H1 (cell line): ENCODE data around the gene TMEM203. TPM values are rescaled to one million over a fixed set of nuclear protein-coding genes. Genes with fewer than 3 reads are reported as not detected.

ENCODE experiments used
- CTCF ChIA-PET: fragments of 300-600 bp; sonication (Branson Sonifier 250); formaldehyde crosslinking; loops from one replicate; lab custom pipeline; 2021; ENCODE audit not compliant: partially characterized antibody; lab: Charles Lee
- POLR2A ChIA-PET: fragments of 300-600 bp; sonication (Branson Sonifier 250); formaldehyde crosslinking; loops from one replicate; lab custom pipeline; 2021; ENCODE audit warnings: inconsistent platforms; ENCODE audit not compliant: partially characterized antibody; lab: Charles Lee
- DNase-seq, 2 experiments: peaks; one replicate each; pipeline versions ENCODE4 v3.0.0 to v3.0.0-alpha.2; 2010 to 2022; ENCODE audit warnings: low spot score in 2 of 2, low read depth in 1 of 2, mixed read lengths in 1 of 2
- FAIRE-seq: peaks from 2 replicates; lab custom pipeline; 2011; peaks lifted over from hg19 to GRCh38; lab: Jason Lieb, UNC
- H2AFZ ChIP-seq: 2 replicates; pipeline ENCODE4 v1.8.1; 2012; ENCODE audit warnings: low read length, inconsistent platforms
- H2AK5ac ChIP-seq: 2 replicates; pipeline ENCODE4 v1.6.1; 2013; ENCODE audit warnings: low read depth, low read length
- H2BK120ac ChIP-seq: replicated peaks from 2 replicates; pipeline ENCODE3; 2013; ENCODE audit warnings: low read depth, low read length, inconsistent platforms
- H2BK12ac ChIP-seq: 2 replicates; pipeline ENCODE4 v1.6.1; 2013; ENCODE audit warnings: low read depth, low read length
- H2BK15ac ChIP-seq: 2 replicates; pipeline ENCODE4 v1.6.1; 2013; ENCODE audit warnings: low read length
- H2BK20ac ChIP-seq: 2 replicates; pipeline ENCODE4 v1.6.1; 2013; ENCODE audit warnings: low read length
- H2BK5ac ChIP-seq: 2 replicates; pipeline ENCODE4 v1.6.1; 2013; ENCODE audit warnings: low read depth, low read length
- H3K14ac ChIP-seq: 2 replicates; pipeline ENCODE4 v1.6.1; 2013; ENCODE audit warnings: inconsistent platforms; ENCODE audit not compliant: insufficient read length
- H3K18ac ChIP-seq: 2 replicates; pipeline ENCODE4 v1.6.1; 2013; ENCODE audit warnings: low read length; ENCODE audit errors: extremely low read depth
- H3K23ac ChIP-seq: 2 replicates; pipeline ENCODE4 v1.6.1; 2013; ENCODE audit warnings: inconsistent platforms; ENCODE audit not compliant: insufficient read length
- H3K23me2 ChIP-seq: 2 replicates; pipeline ENCODE4 v1.6.1; 2013; ENCODE audit warnings: low read depth, low read length
- H3K27ac ChIP-seq: 2 replicates; pipeline ENCODE4 v1.6.1; 2011; ENCODE audit warnings: low read depth, low read length, inconsistent platforms
- H3K27me3 ChIP-seq, 4 experiments: replicated peaks in 1 of 4; 1 replicate in 1 of 4; 2 replicates in 3 of 4; pipeline versions ENCODE4 v1.6.1 to v1.8.1; 2011 to 2013; ENCODE audit warnings: low read length in 3 of 4, mild to moderate bottlenecking in 3 of 4, inconsistent platforms in 2 of 4, mixed read lengths in 2 of 4, moderate library complexity in 1 of 4; ENCODE audit not compliant: control insufficient read depth in 3 of 4, insufficient read depth in 3 of 4; ENCODE audit errors: extremely low read depth in 1 of 4
- H3K36me3 ChIP-seq, 4 experiments: 2 replicates each; pipeline versions ENCODE4 v1.6.1 to v1.8.1; 2011 to 2013; ENCODE audit warnings: mild to moderate bottlenecking in 4 of 4, low read length in 3 of 4, moderate library complexity in 2 of 4, control low read depth in 1 of 4, inconsistent platforms in 1 of 4; ENCODE audit not compliant: insufficient read depth in 4 of 4, control insufficient read depth in 2 of 4
- H3K4ac ChIP-seq: replicated peaks from 2 replicates; pipeline ENCODE3; 2013; ENCODE audit warnings: low read length, low read depth, mixed read lengths, inconsistent platforms; ENCODE audit not compliant: insufficient read length
- H3K4me1 ChIP-seq, 4 experiments: replicated peaks in 1 of 4; 1 replicate in 1 of 4; 2 replicates in 3 of 4; pipeline versions ENCODE4 v1.6.1 to v1.8.1; 2011 to 2013; ENCODE audit warnings: low read length in 3 of 4, inconsistent platforms in 2 of 4, mixed read lengths in 1 of 4; ENCODE audit not compliant: insufficient read depth in 4 of 4, control insufficient read depth in 3 of 4
- H3K4me2 ChIP-seq, 2 experiments: 2 replicates each; pipeline versions ENCODE4 v1.6.1 to v1.8.1; 2011 to 2013; ENCODE audit warnings: low read depth in 2 of 2, low read length in 2 of 2, control low read depth in 1 of 2, inconsistent platforms in 1 of 2, mild to moderate bottlenecking in 1 of 2; ENCODE audit not compliant: insufficient read depth in 1 of 2
- H3K4me3 ChIP-seq, 4 experiments: fragments of 200-600, 300-600 bp in 1 of 4; sonication (generic), shearing (Covaris generic), sonication (Bioruptor Twin) in 1 of 4; 2 replicates each; pipeline versions ENCODE4 v1.5.1 to v1.8.1; 2011 to 2016; ENCODE audit warnings: low read length in 4 of 4, low read depth in 3 of 4, control low read depth in 2 of 4, inconsistent platforms in 2 of 4, mild to moderate bottlenecking in 2 of 4, mixed read lengths in 1 of 4, moderate library complexity in 1 of 4; ENCODE audit not compliant: insufficient read depth in 2 of 4; ENCODE audit errors: extremely low read depth in 1 of 4
- H3K56ac ChIP-seq: replicated peaks from 2 replicates; pipeline ENCODE3; 2013; ENCODE audit warnings: low read depth, mild to moderate bottlenecking, mixed read lengths, low read length, inconsistent platforms; ENCODE audit not compliant: insufficient read length
- H3K79me1 ChIP-seq: 2 replicates; pipeline ENCODE4 v1.6.1; 2013; ENCODE audit warnings: low read depth, low read length, control low read depth
- H3K79me2 ChIP-seq, 2 experiments: 2 replicates each; pipeline versions ENCODE4 v1.6.1 to v1.8.1; 2012 to 2013; ENCODE audit warnings: low read length in 2 of 2, mild to moderate bottlenecking in 2 of 2, inconsistent platforms in 1 of 2; ENCODE audit not compliant: insufficient read depth in 2 of 2, control insufficient read depth in 1 of 2
- H3K9ac ChIP-seq, 4 experiments: replicated peaks in 1 of 4; 1 replicate in 1 of 4; 2 replicates in 3 of 4; pipeline versions ENCODE4 v1.6.1 to v1.8.1; 2011 to 2013; ENCODE audit warnings: low read depth in 3 of 4, low read length in 3 of 4, control low read depth in 2 of 4, mild to moderate bottlenecking in 2 of 4, moderate library complexity in 2 of 4, inconsistent platforms in 1 of 4; ENCODE audit errors: extremely low read depth in 1 of 4
- H3K9me3 ChIP-seq, 2 experiments: 2 replicates each; pipeline versions ENCODE4 v1.6.1 to v1.8.1; 2012 to 2013; ENCODE audit warnings: mild to moderate bottlenecking in 2 of 2, moderate library complexity in 2 of 2, control low read depth in 1 of 2, inconsistent platforms in 1 of 2, low read depth in 1 of 2, low read length in 1 of 2, mixed read lengths in 1 of 2; ENCODE audit not compliant: insufficient read depth in 2 of 2
- H4K20me1 ChIP-seq, 2 experiments: replicated peaks in 1 of 2; 2 replicates each; pipeline versions ENCODE3 to v1.8.1; 2011 to 2013; ENCODE audit warnings: inconsistent platforms in 2 of 2, low read length in 2 of 2, mild to moderate bottlenecking in 1 of 2; ENCODE audit not compliant: insufficient read depth in 2 of 2, control insufficient read depth in 1 of 2
- H4K5ac ChIP-seq: 2 replicates; pipeline ENCODE4 v1.6.1; 2013; ENCODE audit warnings: low read length, low read depth, mixed read lengths, inconsistent platforms; ENCODE audit not compliant: insufficient read length
- H4K8ac ChIP-seq: 2 replicates; pipeline ENCODE4 v1.8.0; 2013; ENCODE audit warnings: mild to moderate bottlenecking, moderate library complexity, low read length, inconsistent platforms; ENCODE audit not compliant: insufficient read depth; ENCODE audit errors: extremely low read depth
- H4K91ac ChIP-seq: replicated peaks from 2 replicates; pipeline ENCODE3; 2013; ENCODE audit warnings: low read length, mixed read lengths, inconsistent platforms; ENCODE audit not compliant: insufficient read length
- ASH2L ChIP-seq: fragments of 200-600, 300-600 bp; sonication (generic); IDR thresholded peaks from one replicate; pipeline ENCODE4 v1.7.1; 2017; ENCODE audit warnings: low read length
- BRCA1 ChIP-seq: IDR thresholded peaks from 2 replicates; pipeline ENCODE4 v1.6.1; 2012; ENCODE audit warnings: low read depth, low read length, improper control_type of control experiment
- E2F6 ChIP-seq: IDR thresholded peaks from 2 replicates; pipeline ENCODE4 v1.6.1; 2012; ENCODE audit warnings: inconsistent platforms
- POU5F1 ChIP-seq: IDR thresholded peaks from 2 replicates; pipeline ENCODE4 v1.6.1; 2011; ENCODE audit warnings: low read depth, mild to moderate bottlenecking, low read length, moderate library complexity
- RAD21 ChIP-seq, 2 experiments: IDR thresholded peaks in 1 of 2; conservative IDR thresholded peaks in 1 of 2; 2 replicates each; pipeline ENCODE4 v1.6.1; 2011; ENCODE audit warnings: low read depth in 2 of 2, low read length in 2 of 2, improper control_type of control experiment in 1 of 2, inconsistent platforms in 1 of 2, mild to moderate bottlenecking in 1 of 2, moderate library complexity in 1 of 2
- RBBP5 ChIP-seq: IDR thresholded peaks from 2 replicates; pipeline ENCODE4 v1.7.1; 2012; ENCODE audit warnings: low read depth, mild to moderate bottlenecking, inconsistent platforms, low read length, moderate library complexity, borderline replicate concordance
- TAF1 ChIP-seq: IDR thresholded peaks from 2 replicates; pipeline ENCODE4 v1.6.1; 2011; ENCODE audit warnings: mild to moderate bottlenecking, low read depth, low read length
- TBP ChIP-seq: IDR thresholded peaks from 2 replicates; pipeline ENCODE4 v1.6.1; 2011; ENCODE audit warnings: low read depth, low read length, improper control_type of control experiment
- TCF12 ChIP-seq: IDR thresholded peaks from 2 replicates; pipeline ENCODE4 v1.6.1; 2011; ENCODE audit warnings: low read depth, mild to moderate bottlenecking, low read length
- ZNF274 ChIP-seq: IDR thresholded peaks from 2 replicates; pipeline ENCODE4 v1.7.0; 2012; ENCODE audit warnings: low read length, borderline replicate concordance; ENCODE audit errors: extremely low read depth
- WGBS, 2 experiments: shearing (Covaris generic) in 1 of 2; methylation state at CpG; one replicate each; pipeline versions ENCODE4 v1.1.6 to v1.1.7; 2013 to 2015; ENCODE audit warnings: low lambda C conversion rate in 2 of 2, mixed read lengths in 2 of 2, inconsistent platforms in 1 of 2, low coverage in 1 of 2, missing lambda C conversion rate in 1 of 2; ENCODE audit not compliant: insufficient replicate concordance in 2 of 2, insufficient coverage in 1 of 2, insufficient read length in 1 of 2; ENCODE audit errors: extremely low coverage in 1 of 2, missing lambda C conversion rate in 1 of 2; 5-methylcytosine and 5-hydroxymethylcytosine counted together
- polyA plus RNA-seq, 7 experiments: library from polyadenylated mRNA; depleted of rRNA in 3 of 7; stranded (reverse) in 5 of 7; unstranded in 2 of 7; fragments of >200 nt in 5 of 7; fragments of 200-250 nt in 2 of 7; gene quantifications; 1 replicate in 5 of 7; 2 replicates in 1 of 7; 4 replicates in 1 of 7; pipeline versions ENCODE4 v1.2.1 to v1.2.3, GENCODE V29; 2011 to 2013; ENCODE audit warnings: missing spikeins in 2 of 7, mixed read lengths in 2 of 7
- total RNA-seq: library from RNA; stranded (reverse); fragmentation: NEBNext Ultra II Directional; extraction: Animal tissue kit (Norgen Biotek cat#: 25700); gene quantifications from 2 replicates; pipeline ENCODE4 v1.2.1, GENCODE V29; 2021

The TMEM203 gene
- total and polyA plus RNA-seq, 2 of the 8 experiments (the other 6 are each of a cell fraction or from before 2014, with no cell fraction given), result 44.1 to 57.1 TPM

- Histone ChIP-seq H3K79me1 (no peaks in the 10 kb centered on the region; the same call in 1 of the 2 replicates), H4K20me1 (peaks cover 0 to 14% of the 10 kb centered on the region in 2 experiments), H3K4me2 (no peak overlapping the region), H3K23ac (no peak overlapping the region), H3K9me3 (no peaks in the 10 kb centered on the region), H2BK5ac (no peak overlapping the region), H3K36me3 (peaks cover 0 to 22% (median 9%) of the 10 kb centered on the region in 4 experiments; a peak in 7 of 8 replicates), H3K14ac (no peak overlapping the region), H3K27me3 (no peaks in the 10 kb centered on the region), H3K27ac (no peak overlapping the region), H4K8ac (no peak overlapping the region), H2BK15ac (no peak overlapping the region), H3K56ac (no peak overlapping the region), H2BK12ac (no peak overlapping the region), H4K91ac (no peak overlapping the region), H3K4me1 (peaks cover 0 to 6% (median 4%) of the 10 kb centered on the region in 4 experiments; a peak in 5 of 7 replicates), H3K18ac (no peak overlapping the region), H3K4me3 (no peak overlapping the region), H3K9ac (no peak overlapping the region), H2AK5ac (no peak overlapping the region), H2BK120ac (no peak overlapping the region), H4K5ac (no peak overlapping the region), H2BK20ac (no peak overlapping the region), H3K23me2 (no peaks in the 10 kb centered on the region), H2AFZ (no peak overlapping the region), H3K79me2 (no peaks in the 10 kb centered on the region), H3K4ac (no peak overlapping the region)
- DNase-seq (no peak), FAIRE-seq (no peak)
- WGBS, 2 experiments, result 91% methylated on average over 42 of the region's 49 CpGs; no CpG with 5 or more reads in 1 of the 2 experiments
- POLR2A ChIA-PET, result interaction anchor here (0.9 to 69.9 kb wide), 10 partner anchors 6 to 84 kb away, joined by 3 to 1462 read pairs (median 6); partner anchors contain the start of genes ANAPC2, CYSRT1, NDOR1 and NELFB
- CTCF ChIA-PET, result interaction anchor here (0.5 to 4.0 kb wide), 20 partner anchors 9 to 188 kb away, joined by 3 to 31 read pairs (median 4); partner anchors contain the start of genes ANAPC2, CYSRT1, RNF208 and RNF224
- TF ChIP-seq ZNF274 (no peak), POU5F1 (no peak), RBBP5 (no peak), TBP (no peak), TAF1 (no peak), RAD21 (IDR thresholded peaks at IDR 0.05 in 1 of 2, conservative IDR thresholded peaks at IDR 0.05 in 1 of 2; ENCODE audit: low read depth in 2 of 2, low read length in 2 of 2) (peak; percentile 36 to 51; a peak in 3 of 4 replicates), E2F6 (no peak), ASH2L (no peak), BRCA1 (no peak), TCF12 (no peak)
Observed at GRCh38 chr9:137213160-137214060, 8.0 kb upstream of the TMEM203 start.
